Neuronal stem cell (in vitro differentiated cells): ENCODE data around the gene RIPK3.
A peak's percentile ranks its signal among the peaks of the same experiment; 100 is the strongest.

ENCODE experiments used
- DNase-seq: peaks from one replicate; pipeline ENCODE4 v3.0.0-alpha.2; 2013; ENCODE audit warnings: low spot score
- H2AFZ ChIP-seq: one replicate; pipeline ENCODE4 v1.6.1; 2013; ENCODE audit warnings: mild to moderate bottlenecking, low read length, inconsistent platforms
- H2AK5ac ChIP-seq: 2 replicates; pipeline ENCODE4 v1.6.1; 2013; ENCODE audit warnings: low read depth, mild to moderate bottlenecking, inconsistent platforms, low read length, moderate library complexity, mixed read lengths
- H2BK120ac ChIP-seq: 2 replicates; pipeline ENCODE4 v1.6.1; 2013; ENCODE audit warnings: low read depth, mild to moderate bottlenecking, inconsistent platforms, low read length, moderate library complexity, mixed read lengths
- H2BK12ac ChIP-seq: one replicate; pipeline ENCODE4 v1.6.1; 2013; ENCODE audit warnings: low read length, inconsistent platforms
- H2BK15ac ChIP-seq: 2 replicates; pipeline ENCODE4 v1.6.1; 2013; ENCODE audit warnings: mild to moderate bottlenecking, low read length, inconsistent platforms, mixed read lengths
- H2BK5ac ChIP-seq: one replicate; pipeline ENCODE4 v1.6.1; 2013; ENCODE audit warnings: inconsistent platforms, mild to moderate bottlenecking, low read length, moderate library complexity
- H3K14ac ChIP-seq: one replicate; pipeline ENCODE4 v1.6.1; 2013; ENCODE audit warnings: low read length, inconsistent platforms
- H3K18ac ChIP-seq: 2 replicates; pipeline ENCODE4 v1.6.1; 2013; ENCODE audit warnings: low read length, inconsistent platforms
- H3K23ac ChIP-seq: 2 replicates; pipeline ENCODE4 v1.6.1; 2013; ENCODE audit warnings: low read depth, mild to moderate bottlenecking, mixed read lengths, low read length, inconsistent platforms; ENCODE audit not compliant: poor library complexity
- H3K27ac ChIP-seq: replicated peaks from 3 replicates; pipeline ENCODE4 v1.5.1; 2013; ENCODE audit warnings: low read length, inconsistent platforms
- H3K27me3 ChIP-seq, 3 experiments: 2 replicates each; pipeline ENCODE4 v1.6.1; 2013; ENCODE audit warnings: low read length in 3 of 3, mild to moderate bottlenecking in 2 of 3, inconsistent platforms in 1 of 3, low read depth in 1 of 3, mixed read lengths in 1 of 3, moderate library complexity in 1 of 3; ENCODE audit not compliant: control insufficient read depth in 3 of 3, insufficient read depth in 3 of 3
- H3K36me3 ChIP-seq, 2 donors: replicated peaks in 1 of 2; 2 replicates each; pipeline ENCODE4 v1.6.1; 2013; ENCODE audit warnings: low read length in 2 of 2; ENCODE audit not compliant: control insufficient read depth in 2 of 2, insufficient read depth in 2 of 2
- H3K4ac ChIP-seq: 2 replicates; pipeline ENCODE4 v1.6.1; 2013; ENCODE audit warnings: inconsistent platforms, mild to moderate bottlenecking, low read length, moderate library complexity
- H3K4me1 ChIP-seq, 2 donors: 1 replicate in 1 of 2; 2 replicates in 1 of 2; pipeline ENCODE4 v1.6.1; 2013; ENCODE audit warnings: low read length in 2 of 2, low read depth in 1 of 2; ENCODE audit not compliant: control insufficient read depth in 2 of 2, insufficient read depth in 1 of 2
- H3K4me2 ChIP-seq: one replicate; pipeline ENCODE4 v1.6.1; 2013; ENCODE audit warnings: mild to moderate bottlenecking, low read length, inconsistent platforms; ENCODE audit not compliant: insufficient read depth, poor library complexity, severe bottlenecking
- H3K4me3 ChIP-seq, 2 donors: 2 replicates each; pipeline ENCODE4 v1.5.1; 2013; ENCODE audit warnings: low read length in 2 of 2, mild to moderate bottlenecking in 2 of 2, inconsistent platforms in 1 of 2, moderate library complexity in 1 of 2
- H3K79me1 ChIP-seq: one replicate; pipeline ENCODE4 v1.6.1; 2013; ENCODE audit warnings: low read depth, mild to moderate bottlenecking, inconsistent platforms, low read length, moderate library complexity
- H3K9ac ChIP-seq: one replicate; pipeline ENCODE4 v1.6.1; 2013; ENCODE audit warnings: mild to moderate bottlenecking, low read depth, low read length, inconsistent platforms; ENCODE audit not compliant: poor library complexity
- H3K9me3 ChIP-seq, 2 donors: replicated peaks in 1 of 2; 2 replicates each; pipeline versions ENCODE3 to v1.6.1; 2013; ENCODE audit warnings: low read length in 2 of 2, mild to moderate bottlenecking in 2 of 2, inconsistent platforms in 1 of 2, low read depth in 1 of 2, mixed read lengths in 1 of 2, moderate library complexity in 1 of 2; ENCODE audit not compliant: control insufficient read depth in 2 of 2, insufficient read depth in 1 of 2
- H4K8ac ChIP-seq: one replicate; pipeline ENCODE4 v1.6.1; 2013; ENCODE audit warnings: low read depth, mild to moderate bottlenecking, inconsistent platforms, low read length, moderate library complexity
- H4K91ac ChIP-seq: one replicate; pipeline ENCODE4 v1.6.1; 2013; ENCODE audit warnings: low read length, low read depth, mild to moderate bottlenecking, inconsistent platforms; ENCODE audit not compliant: poor library complexity
- WGBS, 2 donors: extraction: QIAGEN DNeasy Blood & Tissue Kit; methylation state at CpG; one replicate each; pipeline ENCODE4 v1.1.7; 2013; ENCODE audit warnings: missing lambda C conversion rate in 2 of 2, mixed read lengths in 1 of 2; ENCODE audit not compliant: insufficient read length in 2 of 2, insufficient replicate concordance in 1 of 2; ENCODE audit errors: extremely low coverage in 2 of 2; 5-methylcytosine and 5-hydroxymethylcytosine counted together

Gene RIPK3

DNA sequence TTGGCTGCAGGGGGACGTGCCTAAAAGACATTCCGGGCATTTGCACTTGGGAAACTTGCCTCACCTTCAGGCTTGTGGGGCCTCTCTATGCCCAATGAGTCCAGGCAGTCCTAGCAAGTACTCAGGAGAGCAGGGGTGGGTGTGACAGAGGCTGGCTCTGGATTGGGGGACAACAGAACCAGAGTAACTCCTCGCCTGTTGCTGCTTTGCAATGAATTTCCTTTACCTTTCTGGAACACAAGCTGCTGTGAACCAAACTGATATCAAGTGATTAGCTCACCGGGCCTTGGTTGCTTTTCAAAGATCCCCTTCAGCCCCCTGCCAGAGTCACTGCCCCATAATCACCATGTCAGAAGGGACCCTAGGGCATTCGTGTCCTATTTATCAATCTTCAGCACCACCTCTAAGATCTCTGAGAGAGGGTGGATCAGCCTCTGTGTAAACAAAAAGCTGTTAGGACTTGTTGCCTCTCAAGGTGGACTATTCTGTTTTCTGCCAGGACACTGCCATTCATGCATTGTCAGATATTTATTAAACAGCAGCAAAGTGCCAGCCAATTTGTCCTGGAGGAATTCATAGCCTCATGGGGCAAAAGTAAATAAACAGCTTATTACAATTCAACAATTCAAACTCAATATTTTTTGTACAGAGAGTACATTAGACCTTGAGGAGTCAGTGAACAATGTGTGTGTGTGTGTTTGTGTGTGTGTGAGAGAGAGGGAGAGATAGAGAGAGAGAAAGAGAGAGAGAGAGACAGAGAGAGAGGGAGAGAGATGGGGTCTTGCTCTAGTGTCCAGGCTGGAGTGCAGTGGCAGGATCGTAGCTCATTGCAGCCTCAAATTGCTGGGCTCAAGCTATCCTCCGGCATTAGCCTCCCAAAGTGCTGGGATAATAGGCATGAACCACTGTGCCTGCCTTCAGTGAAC is 39.5 kb upstream of the RIPK3 start:
- Histone ChIP-seq H3K14ac (no peak overlapping the region), H3K36me3 (peaks cover 8 to 36% of the 10 kb centered on the region in 2 donors), H4K8ac (no peak overlapping the region), H2BK15ac (no peak overlapping the region), H4K91ac (no peak overlapping the region), H3K18ac (peak overlapping the region; percentile 46), H2BK5ac (no peak overlapping the region), H3K9ac (no peak overlapping the region), H3K27ac (no peak overlapping the region), H3K79me1 (peaks cover 3% of the 10 kb centered on the region), H3K4ac (no peak overlapping the region), H2AK5ac (no peak overlapping the region), H2BK12ac (no peak overlapping the region), H3K23ac (no peak overlapping the region), H3K27me3 (peaks cover 0 to 25% (median 0%) of the 10 kb centered on the region in 3 experiments), H3K4me3 (no peak overlapping the region), H3K4me1 (peaks cover 3 to 23% of the 10 kb centered on the region in 2 donors), H2BK120ac (no peak overlapping the region), H2AFZ (no peak overlapping the region), H3K9me3 (peaks cover 0 to 1% of the 10 kb centered on the region in 2 donors), H3K4me2 (no peak overlapping the region)
- DNase-seq, result no peak
- no CpG with 5 or more reads among the region's 7 CpGs for WGBS, 2 donors

DNA sequence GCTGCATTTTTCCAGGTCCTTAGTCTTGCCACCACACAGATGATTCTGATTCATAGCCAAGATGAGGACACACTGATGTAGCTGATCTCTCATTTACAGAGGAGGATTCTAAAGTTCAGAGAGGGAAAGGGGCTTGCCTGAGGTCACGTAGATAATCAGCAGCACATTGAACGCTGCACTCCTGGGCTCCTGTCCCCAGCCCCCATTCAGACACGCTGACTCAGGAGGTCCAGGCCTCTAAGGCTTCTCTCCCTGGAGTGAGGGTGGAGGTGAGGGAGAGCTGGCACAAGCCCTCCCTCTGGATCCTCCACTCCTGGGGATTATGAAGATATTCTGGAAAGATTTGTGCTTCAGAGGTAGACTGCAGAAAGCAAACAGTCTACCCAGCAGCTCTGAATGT is 38.5 kb upstream of the RIPK3 start:
- Histone ChIP-seq H3K27ac (no peak overlapping the region), H3K23ac (no peak overlapping the region), H3K9ac (no peak overlapping the region), H4K8ac (no peak overlapping the region), H2BK15ac (no peak overlapping the region), H3K4ac (no peak overlapping the region), H2AFZ (no peak overlapping the region), H2AK5ac (no peak overlapping the region), H4K91ac (no peak overlapping the region), H3K27me3 (peaks cover 0 to 20% (median 0%) of the 10 kb centered on the region in 3 experiments), H3K79me1 (peaks cover 3% of the 10 kb centered on the region), H2BK5ac (no peak overlapping the region), H3K4me1 (peaks cover 3 to 23% of the 10 kb centered on the region in 2 donors), H3K18ac (no peak overlapping the region), H3K9me3 (peaks cover 0 to 1% of the 10 kb centered on the region in 2 donors), H3K36me3 (peaks cover 16 to 45% of the 10 kb centered on the region in 2 donors), H2BK12ac (no peak overlapping the region), H3K4me2 (no peak overlapping the region), H2BK120ac (no peak overlapping the region), H3K4me3 (no peak overlapping the region), H3K14ac (no peak overlapping the region)
- DNase-seq, result no peak
- WGBS, 2 donors, result no CpG with 5 or more reads among the region's 3 CpGs

DNA sequence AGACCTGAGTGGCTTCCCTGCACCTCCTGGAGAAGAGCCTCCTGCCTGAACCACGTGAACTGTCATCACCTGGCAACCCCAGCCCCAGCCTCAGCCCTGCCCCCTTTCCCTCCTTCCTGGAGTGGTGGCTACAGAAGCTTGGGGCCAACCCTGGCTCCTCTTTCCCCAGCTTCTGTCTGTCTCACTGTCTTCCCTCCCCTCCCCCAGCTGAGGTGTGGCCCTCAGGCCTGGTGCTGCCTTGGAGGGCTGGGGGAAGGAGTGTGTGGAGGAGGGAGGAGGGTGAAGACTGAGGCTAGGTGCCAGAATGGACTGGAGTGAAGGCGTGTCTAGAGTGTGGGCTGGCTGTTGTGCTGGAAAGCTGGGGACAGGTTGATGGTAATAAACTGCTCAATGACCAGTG is 37.9 kb upstream of the RIPK3 start:
- H3K4me1 ChIP-seq, result peaks cover 3 to 23% of the 10 kb centered on the region in 2 donors
- no CpG with 5 or more reads among the region's 2 CpGs for WGBS, 2 donors

DNA sequence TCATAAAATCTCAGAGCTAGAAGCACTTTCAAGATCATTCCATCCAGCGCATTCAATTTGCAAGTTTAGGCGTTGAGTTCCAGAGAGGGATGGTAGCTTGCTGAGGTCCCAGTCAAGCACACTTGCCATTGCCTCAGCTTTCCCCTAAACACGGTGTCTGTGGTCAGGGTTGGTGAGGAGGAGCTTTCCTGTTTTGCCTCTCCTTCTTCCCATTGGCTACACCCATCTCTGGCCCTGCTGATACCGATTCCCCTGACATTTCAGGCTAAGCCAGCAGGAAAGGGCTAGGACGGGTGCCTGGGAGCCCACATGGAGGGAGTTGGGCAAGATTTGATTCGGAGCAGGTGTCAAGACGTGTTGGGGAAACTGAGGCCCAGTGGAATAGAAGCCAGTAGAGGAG is 37.3 kb upstream of the RIPK3 start:
- no peak overlapping the region for H3K4me3 ChIP-seq
- no peak overlapping the region for H3K23ac ChIP-seq
- no peak overlapping the region for H3K18ac ChIP-seq
- no CpG with 5 or more reads among the region's 7 CpGs for WGBS, 2 donors
- no peak overlapping the region for H2BK15ac ChIP-seq
- peaks cover 0 to 1% of the 10 kb centered on the region in 2 donors for H3K9me3 ChIP-seq
- H3K14ac ChIP-seq, result no peak overlapping the region
- no peak overlapping the region for H3K27ac ChIP-seq
- peak overlapping the region; percentile 95 for H2BK5ac ChIP-seq
- H4K91ac ChIP-seq, result no peak overlapping the region
- no peak overlapping the region for H4K8ac ChIP-seq
- H3K9ac ChIP-seq, result no peak overlapping the region
- no peak overlapping the region for H2BK12ac ChIP-seq
- H3K27me3 ChIP-seq, result peaks cover 0 to 11% (median 0%) of the 10 kb centered on the region in 3 experiments
- H3K36me3 ChIP-seq, result peaks cover 24 to 57% of the 10 kb centered on the region in 2 donors
- no peak overlapping the region for H2BK120ac ChIP-seq
- H3K4ac ChIP-seq, result no peak overlapping the region
- peaks cover 3 to 23% of the 10 kb centered on the region in 2 donors for H3K4me1 ChIP-seq
- no peak overlapping the region for H2AK5ac ChIP-seq
- DNase-seq, result no peak
- H3K4me2 ChIP-seq, result no peak overlapping the region
- peaks cover 3% of the 10 kb centered on the region for H3K79me1 ChIP-seq
- no peak overlapping the region for H2AFZ ChIP-seq

More for the DNA sequence above, 37.9 kb upstream of the RIPK3 start:
- Histone ChIP-seq H3K27me3 (peaks cover 0 to 16% (median 0%) of the 10 kb centered on the region in 3 experiments), H3K4ac (no peak overlapping the region), H2BK5ac (peak overlapping the region; percentile 95), H2BK12ac (no peak overlapping the region), H3K4me3 (no peak overlapping the region), H2AFZ (no peak overlapping the region), H3K9me3 (peaks cover 0 to 1% of the 10 kb centered on the region in 2 donors), H2BK15ac (no peak overlapping the region), H2AK5ac (no peak overlapping the region), H3K36me3 (peaks cover 22 to 52% of the 10 kb centered on the region in 2 donors), H3K9ac (peak overlapping the region; percentile 25), H3K18ac (no peak overlapping the region), H3K27ac (no peak overlapping the region), H3K14ac (no peak overlapping the region), H4K91ac (no peak overlapping the region), H4K8ac (no peak overlapping the region), H3K23ac (peak overlapping the region; percentile 3), H3K79me1 (peaks cover 3% of the 10 kb centered on the region), H3K4me2 (no peak overlapping the region), H2BK120ac (no peak overlapping the region)
- DNase-seq, result no peak
